ENCODE measurements around the gene MAP3K14. TPM values are rescaled to one million over a fixed set of nuclear protein-coding genes. Genes with fewer than 3 reads are reported as not detected.
A peak's percentile ranks its signal among the peaks of the same experiment; 100 is the strongest.

The MAP3K14 gene
- total RNA-seq, 1 experiment from 2014 or later = 16.8 TPM

DNA sequence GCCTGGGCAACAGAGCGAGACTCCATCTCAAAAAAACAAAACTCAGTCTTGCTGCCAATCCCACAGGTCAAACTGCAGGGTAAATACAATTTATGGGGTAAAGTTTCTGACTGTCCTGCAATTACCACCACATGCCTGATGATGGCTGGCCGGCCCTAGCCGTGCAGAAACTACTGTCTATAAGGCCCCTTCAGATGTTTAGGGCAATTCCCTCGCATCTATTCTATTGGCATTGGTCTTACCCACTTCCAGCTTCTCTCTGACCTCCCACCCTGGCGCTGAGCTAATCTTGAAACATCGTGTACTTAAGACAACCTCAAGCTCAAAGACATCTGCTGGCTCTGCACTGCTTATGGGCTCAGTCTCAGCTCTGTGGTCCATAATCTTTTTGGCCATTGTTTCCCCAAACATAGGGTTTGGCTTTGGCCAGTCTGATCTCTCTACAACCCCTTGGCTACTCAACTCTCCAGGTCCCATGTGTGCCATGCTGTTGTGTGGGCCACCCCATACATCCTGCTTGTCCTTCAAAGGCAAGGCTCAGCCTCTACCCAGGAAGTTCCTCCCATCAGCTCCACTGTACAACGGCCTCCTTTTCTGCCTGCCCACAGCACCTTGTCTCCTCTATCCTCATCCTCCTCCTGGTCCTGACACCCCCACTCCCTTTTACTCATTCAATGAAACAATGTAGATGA, 16.6 kb downstream of the MAP3K14 start:
- POLR2A ChIA-PET (ENCODE audit: unreplicated experiment) = no interaction called here
- Histone ChIP-seq H3K9me2 (replicated peaks; ENCODE audit: low read length) (no peaks in the 10 kb centered on the region), H3F3A (ENCODE audit: low read length, unreplicated experiment) (peaks cover 2% of the 10 kb centered on the region), H2AFZ (ENCODE audit: low read length) (no peak overlapping the region), H3K27me3 (ENCODE audit: low read length) (no peaks in the 10 kb centered on the region), H3K79me2 (ENCODE audit: low read length) (peaks cover 94% of the 10 kb centered on the region), H3K4me1 (ENCODE audit: insufficient read depth, low read length) (peaks cover 37% of the 10 kb centered on the region), H3K4me2 (ENCODE audit: low read length) (no peak overlapping the region), H3K36me3 (ENCODE audit: low read depth, low read length) (peaks cover 11% of the 10 kb centered on the region; the same call in 1 of the 2 replicates), H3K9ac (ENCODE audit: low read length) (no peak overlapping the region), H3K9me3 (ENCODE audit: low read length) (no peaks in the 10 kb centered on the region), H3K4me3 (ENCODE audit: low read length) (no peak overlapping the region), H4K20me1 (ENCODE audit: low read length) (peaks cover 6% of the 10 kb centered on the region; the same call in 1 of the 2 replicates), H3K27ac (ENCODE audit: low read length) (no peak overlapping the region)
- intact Hi-C loops (cut with micrococcal nuclease) = no loop called here
- TF ChIP-seq, protein P1, sequence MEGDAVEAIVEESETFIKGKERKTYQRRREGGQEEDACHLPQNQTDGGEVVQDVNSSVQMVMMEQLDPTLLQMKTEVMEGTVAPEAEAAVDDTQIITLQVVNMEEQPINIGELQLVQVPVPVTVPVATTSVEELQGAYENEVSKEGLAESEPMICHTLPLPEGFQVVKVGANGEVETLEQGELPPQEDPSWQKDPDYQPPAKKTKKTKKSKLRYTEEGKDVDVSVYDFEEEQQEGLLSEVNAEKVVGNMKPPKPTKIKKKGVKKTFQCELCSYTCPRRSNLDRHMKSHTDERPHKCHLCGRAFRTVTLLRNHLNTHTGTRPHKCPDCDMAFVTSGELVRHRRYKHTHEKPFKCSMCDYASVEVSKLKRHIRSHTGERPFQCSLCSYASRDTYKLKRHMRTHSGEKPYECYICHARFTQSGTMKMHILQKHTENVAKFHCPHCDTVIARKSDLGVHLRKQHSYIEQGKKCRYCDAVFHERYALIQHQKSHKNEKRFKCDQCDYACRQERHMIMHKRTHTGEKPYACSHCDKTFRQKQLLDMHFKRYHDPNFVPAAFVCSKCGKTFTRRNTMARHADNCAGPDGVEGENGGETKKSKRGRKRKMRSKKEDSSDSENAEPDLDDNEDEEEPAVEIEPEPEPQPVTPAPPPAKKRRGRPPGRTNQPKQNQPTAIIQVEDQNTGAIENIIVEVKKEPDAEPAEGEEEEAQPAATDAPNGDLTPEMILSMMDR (conservative IDR thresholded peaks at IDR 0.05; ENCODE audit: low read depth, low read length) = 0 out of 2 replicates have a peak, but pooled peaks have one; percentile 14
- TF ChIP-seq EZH2phosphoT487 (IDR thresholded peaks at IDR 0.05; ENCODE audit: borderline replicate concordance, low read length) = no peak
- no TSS peak for BruUV-seq (replicated peaks)
- no peak; the same call in 1 of the 2 replicates for ATAC-seq
- CTCF ChIA-PET = no interaction called here
- no peak for DNase-seq

DNA sequence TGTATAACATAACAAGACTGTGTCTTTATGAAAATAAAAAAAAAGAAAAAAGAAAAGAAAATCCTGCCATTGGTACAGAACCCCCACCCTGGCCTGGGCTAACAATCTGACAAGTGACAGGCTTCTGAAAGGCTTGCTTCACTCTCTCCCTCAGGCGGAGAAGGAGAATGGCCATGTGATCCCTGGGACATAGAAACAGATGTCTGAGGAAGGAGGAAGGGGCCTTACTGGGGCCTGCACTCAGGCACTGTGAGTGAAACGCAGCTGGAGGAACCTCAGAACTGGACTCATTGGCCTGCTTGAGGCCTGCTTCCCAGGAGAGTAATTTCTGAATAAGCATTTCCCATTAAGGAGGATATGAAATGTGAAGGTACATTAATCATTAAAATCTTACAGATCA, 17.5 kb downstream of the MAP3K14 start:
- intact Hi-C loops (cut with micrococcal nuclease) = no loop called here
- Histone ChIP-seq H3K4me2 (ENCODE audit: low read length) (no peak overlapping the region), H3K9ac (ENCODE audit: low read length) (no peak overlapping the region), H3K27ac (ENCODE audit: low read length) (no peak overlapping the region), H3K4me1 (ENCODE audit: insufficient read depth, low read length) (peaks cover 46% of the 10 kb centered on the region), H2AFZ (ENCODE audit: low read length) (no peak overlapping the region), H3K27me3 (ENCODE audit: low read length) (no peaks in the 10 kb centered on the region), H3F3A (ENCODE audit: low read length, unreplicated experiment) (peaks cover 10% of the 10 kb centered on the region), H3K9me2 (replicated peaks; ENCODE audit: low read length) (no peaks in the 10 kb centered on the region), H3K4me3 (ENCODE audit: low read length) (no peak overlapping the region), H3K36me3 (ENCODE audit: low read depth, low read length) (peaks cover 11% of the 10 kb centered on the region; the same call in 1 of the 2 replicates), H3K9me3 (ENCODE audit: low read length) (no peaks in the 10 kb centered on the region), H3K79me2 (ENCODE audit: low read length) (peaks cover 94% of the 10 kb centered on the region), H4K20me1 (ENCODE audit: low read length) (peaks cover 1% of the 10 kb centered on the region; the same call in 1 of the 2 replicates)
- no peak for DNase-seq
- ChIA-PET CTCF (no interaction called here), POLR2A (ENCODE audit: unreplicated experiment) (no interaction called here)
- no TSS peak for BruUV-seq (replicated peaks)
- TF ChIP-seq, protein P1 (conservative IDR thresholded peaks at IDR 0.05; ENCODE audit: low read depth, low read length) = no peak
- TF ChIP-seq EZH2 (IDR thresholded peaks at IDR 0.05; ENCODE audit: low read length, unreplicated experiment) (no peak), EZH2phosphoT487 (IDR thresholded peaks at IDR 0.05; ENCODE audit: borderline replicate concordance, low read length) (no peak)
- ATAC-seq = no peak

DNA sequence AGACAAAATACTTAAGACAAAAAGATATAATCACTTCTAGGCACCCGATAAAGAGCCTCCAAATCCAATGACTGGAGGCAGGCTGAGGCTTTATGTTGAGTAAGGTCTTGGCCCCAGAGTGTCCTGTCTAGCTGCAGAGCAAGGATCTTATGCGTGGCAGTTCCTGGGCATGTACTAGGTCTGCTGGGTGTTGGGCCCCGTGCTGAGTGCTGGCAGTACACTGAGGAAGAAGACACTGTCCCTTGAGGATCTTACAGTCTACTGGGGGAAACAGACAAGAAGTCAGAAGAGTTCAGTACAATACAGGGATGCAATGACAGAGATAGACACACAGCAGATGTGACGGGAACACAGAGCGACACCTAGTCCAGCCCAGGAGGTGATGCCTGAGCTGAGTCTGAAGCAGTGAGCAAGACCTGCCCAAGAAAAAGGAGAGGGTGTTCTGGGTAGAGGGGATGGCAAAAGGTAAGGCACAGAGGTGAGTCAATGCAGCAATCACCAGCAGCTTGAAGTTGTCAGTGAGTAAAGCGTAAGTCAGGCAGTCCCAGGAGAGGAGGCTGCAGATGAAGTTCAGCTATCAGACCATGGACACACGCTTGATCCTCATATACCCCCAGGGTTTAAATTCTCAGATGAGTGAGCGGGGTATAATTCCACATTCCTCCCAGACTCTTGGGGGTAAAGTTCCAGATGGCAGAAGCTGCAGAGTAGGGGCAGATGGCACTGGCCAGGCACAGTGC, 18.1 kb downstream of the MAP3K14 start:
- Histone ChIP-seq H3K9ac (ENCODE audit: low read length) (no peak overlapping the region), H3K4me2 (ENCODE audit: low read length) (no peak overlapping the region), H2AFZ (ENCODE audit: low read length) (no peak overlapping the region), H3K36me3 (ENCODE audit: low read depth, low read length) (0 out of 2 replicates have a peak, but pooled peaks cover 11% of the 10 kb centered on the region), H3K27ac (ENCODE audit: low read length) (no peak overlapping the region), H3K27me3 (ENCODE audit: low read length) (no peaks in the 10 kb centered on the region), H3K4me3 (ENCODE audit: low read length) (no peak overlapping the region), H3K9me3 (ENCODE audit: low read length) (no peaks in the 10 kb centered on the region), H3K4me1 (ENCODE audit: insufficient read depth, low read length) (peaks cover 52% of the 10 kb centered on the region), H3F3A (ENCODE audit: low read length, unreplicated experiment) (peaks cover 17% of the 10 kb centered on the region), H3K79me2 (ENCODE audit: low read length) (peaks cover 94% of the 10 kb centered on the region), H4K20me1 (ENCODE audit: low read length) (no peaks in the 10 kb centered on the region; the same call in 1 of the 2 replicates), H3K9me2 (replicated peaks; ENCODE audit: low read length) (no peaks in the 10 kb centered on the region)
- CTCF ChIA-PET = no interaction called here
- TF ChIP-seq EZH2 (IDR thresholded peaks at IDR 0.05; ENCODE audit: low read length, unreplicated experiment) (no peak), EZH2phosphoT487 (IDR thresholded peaks at IDR 0.05; ENCODE audit: borderline replicate concordance, low read length) (no peak)
- TF ChIP-seq, protein P1 (conservative IDR thresholded peaks at IDR 0.05; ENCODE audit: low read depth, low read length) = no peak
- ATAC-seq (no peak), DNase-seq (peak; percentile 36)
- no TSS peak for BruUV-seq (replicated peaks)
- POLR2A ChIA-PET (ENCODE audit: unreplicated experiment) = no interaction called here
- intact Hi-C loops (cut with micrococcal nuclease) = no loop called here
